ENCODE data around the gene MYL6B.
"Not testable (repeated sequence)": the region's sequence is repeated elsewhere in the genome, so short reads cannot be mapped to it uniquely, and the experiment has no call there.

Gene MYL6B

GRCh38 chr12:56172839-56173238 lies 20.5 kb downstream of the MYL6B start:
- DNase-seq (ENCODE audit: low read depth), result no peak

- DNase-seq (ENCODE audit: low read depth), result no peak
Observed at GRCh38 chr12:56178347-56178746, 26.0 kb downstream of the MYL6B start.

GRCh38 chr12:56186957-56187356 lies 34.6 kb downstream of the MYL6B start:
- DNase-seq (ENCODE audit: low read depth), result no peak

DNA sequence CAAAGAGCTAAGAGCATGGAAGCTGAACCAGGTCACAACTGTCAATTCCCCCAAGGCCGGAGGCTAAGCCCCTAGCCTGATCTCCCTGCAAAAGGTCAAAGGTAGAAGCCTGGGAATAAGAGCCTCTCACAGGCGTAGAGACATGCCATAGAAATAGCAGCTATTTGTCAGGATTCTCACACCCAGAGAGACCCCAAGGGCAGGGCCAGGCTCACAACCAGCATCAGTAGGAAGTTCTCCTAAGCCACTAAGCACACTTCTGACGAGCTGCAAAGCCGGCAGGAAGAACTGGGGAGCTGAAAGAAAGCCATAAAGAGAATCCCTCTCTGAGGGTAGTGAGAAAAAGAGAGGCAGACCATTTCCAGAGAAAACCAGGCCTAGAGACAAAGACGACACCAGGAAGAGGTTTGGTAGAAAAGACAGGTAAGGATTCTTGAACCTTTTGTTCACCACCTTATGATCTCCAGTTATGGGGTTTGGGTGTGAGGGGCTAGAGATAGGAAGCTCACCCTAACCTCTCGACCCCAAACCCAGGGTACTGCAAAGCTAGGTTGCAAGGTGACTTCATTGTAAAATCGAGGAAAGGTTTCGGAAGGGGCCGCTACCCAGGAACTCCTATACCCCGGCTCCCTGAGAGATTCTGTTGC lies 35.9 kb downstream of the MYL6B start:
- no peak for DNase-seq (ENCODE audit: low read depth)

DNA sequence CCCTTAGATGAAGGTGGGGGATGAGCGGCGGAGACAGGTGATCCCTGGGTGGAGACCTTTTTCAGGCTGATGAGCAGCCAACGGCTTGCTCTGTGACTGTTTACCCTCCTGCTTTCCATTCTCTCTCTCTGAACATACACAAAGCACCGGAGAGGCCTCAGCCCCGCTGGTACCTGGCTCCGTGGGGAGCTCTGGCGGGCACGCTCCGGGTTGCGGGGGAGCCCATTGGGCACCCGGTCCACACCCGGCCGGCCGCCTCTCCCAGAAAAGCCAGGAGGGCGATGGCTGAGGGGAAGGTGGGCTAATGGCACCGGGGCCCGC lies 36.4 kb downstream of the MYL6B start:
- DNase-seq (ENCODE audit: low read depth), result no peak

GRCh38 chr12:56189099-56189917 lies 36.9 kb downstream of the MYL6B start, which contains the start of gene SMARCC2:
Gene SMARCC2 (minus strand): TSS chr12:56189483. CDS start chr12:56189461, 22 bp downstream.
- peak; percentile 77 for DNase-seq (ENCODE audit: low read depth)

- DNase-seq (ENCODE audit: low read depth), result peak; percentile 76
Observed at GRCh38 chr12:56189918-56190694, 37.7 kb downstream of the MYL6B start.

DNA sequence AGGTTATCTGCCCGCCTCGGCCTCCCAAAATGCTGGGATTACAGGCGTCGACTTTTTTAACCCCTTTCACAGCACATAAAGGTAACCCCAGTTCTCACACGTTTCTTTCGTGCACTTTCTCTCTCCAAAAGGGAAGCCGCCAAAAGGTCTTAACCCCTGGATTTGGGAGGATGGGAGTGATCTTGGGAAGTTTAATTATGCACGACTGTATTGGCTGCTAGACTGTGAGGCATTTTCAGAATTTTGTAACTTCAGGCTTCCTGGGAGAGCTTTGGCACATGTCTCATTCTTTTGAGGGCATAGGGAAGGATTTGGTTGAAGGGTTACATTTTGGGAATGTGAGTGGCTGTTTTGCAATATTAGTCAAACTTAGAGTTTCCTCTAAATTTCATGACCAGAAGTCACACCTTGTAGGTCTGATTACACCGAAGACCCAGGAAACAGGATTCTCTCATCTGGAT lies 38.3 kb downstream of the MYL6B start:
- no peak for DNase-seq (ENCODE audit: low read depth)

DNA sequence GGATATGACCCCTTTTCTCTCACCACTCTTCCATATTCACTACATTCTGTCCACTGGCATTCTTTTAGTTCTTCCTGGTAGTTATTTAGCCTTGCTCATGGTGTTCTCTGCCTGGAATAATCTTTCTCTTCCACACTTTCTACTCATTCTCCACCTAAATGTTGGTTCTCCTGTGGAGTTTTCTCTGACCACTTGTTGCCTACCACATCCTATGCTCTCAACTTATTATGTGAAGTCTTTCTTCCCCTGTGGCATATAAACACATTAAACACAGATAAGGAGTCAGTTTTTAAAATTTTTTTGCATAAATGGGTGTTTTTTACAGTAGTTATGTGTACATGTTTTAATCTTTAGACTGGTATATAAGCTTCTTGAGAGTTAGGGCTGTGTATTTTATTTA lies 40.2 kb downstream of the MYL6B start:
- DNase-seq (ENCODE audit: low read depth), result no peak

- peak; percentile 47 for DNase-seq (ENCODE audit: low read depth)
Observed at GRCh38 chr12:56193025-56193578, 40.7 kb downstream of the MYL6B start.

DNA sequence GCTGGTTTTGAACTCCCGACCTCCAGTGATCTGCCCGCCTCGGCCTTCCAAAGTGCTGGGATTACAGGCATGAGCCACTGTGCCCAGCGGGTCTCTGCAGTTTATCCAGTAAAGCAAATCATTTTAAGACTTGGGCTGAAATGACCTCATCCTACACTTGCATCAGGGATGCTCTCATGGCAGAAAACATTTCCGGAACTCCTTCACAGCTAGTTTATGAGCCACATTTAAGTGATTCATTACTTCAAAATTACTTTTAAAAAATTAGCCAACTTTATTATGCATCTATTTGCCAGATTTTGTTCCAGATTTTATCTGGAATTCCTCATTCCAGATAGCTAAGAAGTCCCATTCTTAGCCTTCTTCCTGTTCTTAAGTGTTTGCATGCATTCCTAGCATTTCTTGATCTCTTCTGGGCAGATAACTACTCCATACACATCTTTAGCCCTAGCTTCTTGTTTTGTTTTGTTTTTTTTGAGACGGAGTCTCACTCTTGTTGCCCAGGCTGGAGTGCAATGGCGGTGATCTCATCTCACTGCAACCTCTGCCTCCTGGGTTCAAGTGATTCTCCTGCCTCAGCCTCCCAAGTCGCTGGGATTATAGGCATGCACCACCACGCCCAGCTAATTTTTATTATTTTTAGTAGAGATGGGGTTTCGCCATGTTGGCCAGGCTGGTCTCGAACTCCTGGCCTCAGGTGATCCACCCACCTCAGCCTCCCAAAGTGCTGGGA lies 44.6 kb downstream of the MYL6B start:
- not testable (repeated sequence) for DNase-seq (ENCODE audit: low read depth)

- no peak for DNase-seq (ENCODE audit: low read depth)
Observed at GRCh38 chr12:56197921-56198635, 45.7 kb downstream of the MYL6B start.

DNA sequence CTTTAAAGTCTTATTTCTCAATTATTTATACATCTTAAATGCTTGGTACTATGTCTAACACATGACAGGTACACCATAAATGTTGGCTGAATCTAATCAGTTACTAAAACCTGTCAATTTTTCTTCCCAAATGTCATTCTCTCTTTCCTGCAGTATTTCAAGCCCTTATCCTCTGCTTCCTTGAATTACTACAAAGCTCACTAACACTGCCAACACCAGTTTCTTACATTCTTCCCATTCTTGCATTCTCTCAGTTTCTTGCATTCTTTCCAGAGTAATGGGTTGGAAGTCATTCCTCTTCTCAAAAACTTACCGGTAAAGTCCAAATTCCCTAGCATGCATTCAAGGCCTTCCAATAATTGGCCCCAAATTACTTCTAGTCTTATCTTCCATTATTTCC lies 46.4 kb downstream of the MYL6B start:
- no peak for DNase-seq (ENCODE audit: low read depth)

DNA sequence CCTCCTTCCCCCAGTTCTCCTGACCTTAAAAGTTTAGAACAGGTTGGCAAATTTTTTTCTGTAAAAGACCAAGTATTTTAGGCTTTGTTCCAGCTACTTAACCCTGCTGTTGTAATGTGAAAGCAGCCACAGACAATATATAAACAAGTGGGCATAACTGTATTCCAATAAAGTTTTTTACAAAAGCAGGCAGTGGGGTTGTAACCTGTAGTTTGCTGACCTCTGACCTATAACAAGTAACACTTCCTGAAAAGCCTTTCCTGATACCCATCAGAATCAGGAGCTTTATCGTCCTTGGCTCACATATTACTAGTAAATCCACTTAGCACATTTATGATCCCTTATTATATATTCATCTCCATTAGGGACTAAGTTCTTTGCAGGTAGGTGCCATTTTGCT lies 50.0 kb downstream of the MYL6B start:
- DNase-seq (ENCODE audit: low read depth), result no peak

DNA sequence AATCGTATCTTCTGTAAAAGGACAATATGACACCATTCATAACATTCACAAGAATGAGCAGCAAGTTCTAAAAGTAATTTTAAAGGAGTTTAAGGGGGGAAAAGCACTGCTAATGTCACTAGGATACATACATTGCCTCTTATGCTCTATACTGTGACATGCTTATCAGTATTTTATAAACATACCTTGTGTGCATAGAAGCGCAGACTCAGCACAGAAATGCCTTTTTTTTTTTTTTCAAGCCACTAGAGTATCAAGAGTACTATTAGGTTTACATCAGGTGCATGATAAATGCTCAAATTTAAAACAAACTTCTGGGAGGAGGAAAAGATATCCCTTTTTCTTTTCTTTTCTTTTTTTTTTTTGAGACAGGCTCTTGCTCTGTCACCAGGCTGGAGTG lies 50.5 kb downstream of the MYL6B start:
- DNase-seq (ENCODE audit: low read depth), result no peak

DNA sequence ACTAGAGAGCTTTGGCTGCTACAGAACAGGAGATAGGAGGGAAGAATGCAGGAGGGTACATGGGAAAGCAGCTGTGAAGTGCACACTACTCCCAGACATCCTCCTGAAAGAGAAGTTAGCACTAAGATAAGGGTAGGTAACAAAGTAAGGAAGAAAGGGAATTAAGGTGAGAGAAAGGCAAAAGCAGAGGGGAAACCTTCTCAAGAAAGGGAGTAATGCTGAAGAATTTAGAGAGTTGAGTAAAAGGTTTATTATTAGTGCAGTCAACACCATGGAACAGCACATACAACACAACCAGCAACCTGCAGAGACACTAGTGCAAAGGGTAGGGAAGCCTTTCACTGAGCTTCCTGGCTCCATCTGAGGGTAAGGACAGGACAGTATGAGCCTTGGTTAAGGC lies 51.9 kb downstream of the MYL6B start:
- no peak for DNase-seq (ENCODE audit: low read depth)

DNA sequence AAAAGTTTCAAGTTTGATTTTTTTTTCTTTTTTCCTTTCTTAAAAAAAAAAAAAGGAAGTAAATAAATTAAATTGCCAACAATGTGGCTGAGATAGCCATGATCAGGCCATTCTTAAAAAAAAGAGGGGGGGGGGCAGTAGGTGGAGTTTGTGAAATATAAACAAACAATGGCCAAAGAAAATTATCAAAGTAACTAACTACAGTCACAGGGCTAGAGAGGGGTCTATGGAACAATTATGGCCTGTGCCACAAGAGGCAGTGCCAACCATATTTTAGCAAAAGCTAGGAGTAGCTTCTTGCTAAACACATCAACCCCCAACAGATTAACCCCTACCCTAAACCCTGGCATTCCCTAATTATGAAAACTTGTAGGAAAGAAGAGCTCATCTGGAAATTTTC lies 53.1 kb downstream of the MYL6B start:
- no peak for DNase-seq (ENCODE audit: low read depth)

GRCh38 chr12:56206452-56207166 lies 54.2 kb downstream of the MYL6B start:
- DNase-seq (ENCODE audit: low read depth), result no peak
